Measurements from ENCODE around the gene RYR2. TPM values are rescaled to one million over a fixed set of nuclear protein-coding genes. Genes with fewer than 3 reads are reported as not detected.

Gene RYR2
- total and polyA plus RNA-seq, 2 of the 8 experiments (the other 6 are each of a cell fraction or from before 2014, with no cell fraction given), result 1.3 to 4.4 TPM

GRCh38 chr1:237247442-237247841 lies 205.5 kb downstream of the RYR2 start:
- H2BK120ac ChIP-seq (replicated peaks; ENCODE audit: low read depth, low read length), result no peak overlapping the region
- no peaks in the 10 kb centered on the region for H3K23me2 ChIP-seq (ENCODE audit: low read depth, low read length)
- no peaks in the 10 kb centered on the region for H4K20me1 ChIP-seq (replicated peaks in 1 of 2; ENCODE audit: control insufficient read depth in 1 of 2, insufficient read depth in 2 of 2, low read length in 2 of 2)
- H4K91ac ChIP-seq (replicated peaks; ENCODE audit: insufficient read length, low read length), result no peak overlapping the region
- H3K4me1 ChIP-seq (replicated peaks in 1 of 4; ENCODE audit: control insufficient read depth in 3 of 4, insufficient read depth in 4 of 4, low read length in 3 of 4), result peaks cover 0 to 2% (median 0%) of the 10 kb centered on the region in 4 experiments; a peak in 2 of 7 replicates
- H3K79me2 ChIP-seq (ENCODE audit: control insufficient read depth in 1 of 2, insufficient read depth in 2 of 2, low read length in 2 of 2), result no peaks in the 10 kb centered on the region
- no peak overlapping the region for H3K4ac ChIP-seq (replicated peaks; ENCODE audit: insufficient read length, low read depth, low read length)
- no peak overlapping the region for H3K23ac ChIP-seq (ENCODE audit: insufficient read length)
- H2AK5ac ChIP-seq (ENCODE audit: low read depth, low read length), result no peak overlapping the region
- H4K5ac ChIP-seq (ENCODE audit: insufficient read length, low read depth, low read length), result no peak overlapping the region
- no peak overlapping the region for H4K8ac ChIP-seq (ENCODE audit: extremely low read depth, insufficient read depth, low read length)
- ChIA-PET POLR2A (ENCODE audit: partially characterized antibody) (interaction anchor here (0.6 kb wide), 1 partner anchor 55 kb away, joined by 3 read pairs; no protein-coding TSS in a partner anchor), CTCF (ENCODE audit: partially characterized antibody) (interaction anchor here (1.0 kb wide), 1 partner anchor 14 kb away, joined by 3 read pairs; no protein-coding TSS in a partner anchor)
- no peak overlapping the region for H3K9ac ChIP-seq (replicated peaks in 1 of 4; ENCODE audit: extremely low read depth in 1 of 4, low read depth in 3 of 4, low read length in 3 of 4)
- DNase-seq (ENCODE audit: low read depth in 1 of 2, low spot score in 2 of 2) (no peak), FAIRE-seq (no peak)
- H3K27ac ChIP-seq (ENCODE audit: low read depth, low read length), result no peak overlapping the region
- H3K14ac ChIP-seq (ENCODE audit: insufficient read length), result no peak overlapping the region
- H3K4me3 ChIP-seq (ENCODE audit: extremely low read depth in 1 of 4, insufficient read depth in 2 of 4, low read depth in 3 of 4, low read length in 4 of 4), result no peak overlapping the region
- H2BK12ac ChIP-seq (ENCODE audit: low read depth, low read length), result no peak overlapping the region
- no peak overlapping the region for H2AFZ ChIP-seq (ENCODE audit: low read length)
- no peak overlapping the region; the same call in 1 of the 2 replicates for H3K18ac ChIP-seq (ENCODE audit: extremely low read depth, low read length)
- H3K27me3 ChIP-seq (replicated peaks in 1 of 4; ENCODE audit: control insufficient read depth in 3 of 4, extremely low read depth in 1 of 4, insufficient read depth in 3 of 4, low read length in 3 of 4), result no peaks in the 10 kb centered on the region
- no peaks in the 10 kb centered on the region for H3K36me3 ChIP-seq (ENCODE audit: control insufficient read depth in 2 of 4, insufficient read depth in 4 of 4, low read length in 3 of 4)
- H3K4me2 ChIP-seq (ENCODE audit: insufficient read depth in 1 of 2, low read depth in 2 of 2, low read length in 2 of 2), result 0 out of 4 replicates have a peak overlapping the region, but pooled peaks of 1 of the 2 experiments have one; percentile 12
- 0 out of 2 replicates have a peak overlapping the region, but pooled peaks have one; percentile 81 for H2BK15ac ChIP-seq (ENCODE audit: low read length)
- H3K56ac ChIP-seq (replicated peaks; ENCODE audit: insufficient read length, low read depth, low read length), result no peak overlapping the region
- no peaks in the 10 kb centered on the region for H3K9me3 ChIP-seq (ENCODE audit: insufficient read depth in 2 of 2, low read depth in 1 of 2, low read length in 1 of 2)
- H3K79me1 ChIP-seq (ENCODE audit: low read depth, low read length), result no peaks in the 10 kb centered on the region; the same call in 1 of the 2 replicates
- 0 out of 2 replicates have a peak overlapping the region, but pooled peaks have one; percentile 21 for H2BK20ac ChIP-seq (ENCODE audit: low read length)
- WGBS, 2 experiments (ENCODE audit: extremely low coverage in 1 of 2, insufficient coverage in 1 of 2, insufficient read length in 1 of 2, insufficient replicate concordance in 2 of 2, low coverage in 1 of 2, low lambda C conversion rate in 2 of 2, missing lambda C conversion rate in 1 of 2), result 87% methylated on average over 1 of the region's 1 CpG; no CpG with 5 or more reads in 1 of the 2 experiments
- H2BK5ac ChIP-seq (ENCODE audit: low read depth, low read length), result no peak overlapping the region
- no peak for TF ChIP-seq FOSL1 (IDR thresholded peaks at IDR 0.05; ENCODE audit: insufficient read depth, low read depth, low read length)
- TF ChIP-seq CEBPB (IDR thresholded peaks at IDR 0.05; ENCODE audit: low read depth, low read length), result no peak
- no peak for TF ChIP-seq SP4 (IDR thresholded peaks at IDR 0.05; ENCODE audit: low read length)
- TF ChIP-seq SIX5 (IDR thresholded peaks at IDR 0.05; ENCODE audit: low read depth, low read length), result no peak
- TF ChIP-seq EP300 (IDR thresholded peaks at IDR 0.05; ENCODE audit: borderline replicate concordance in 1 of 2, low read depth in 2 of 2, low read length in 2 of 2), result no peak
- TF ChIP-seq RFX5 (IDR thresholded peaks at IDR 0.05; ENCODE audit: borderline replicate concordance, low read depth, low read length), result no peak
- TF ChIP-seq USF2 (IDR thresholded peaks at IDR 0.05; ENCODE audit: low read length), result no peak
- no peak for TF ChIP-seq TBP (IDR thresholded peaks at IDR 0.05; ENCODE audit: low read depth, low read length)
- TF ChIP-seq TAF7 (optimal IDR thresholded peaks at IDR 0.05; ENCODE audit: borderline replicate concordance, low read depth, low read length), result no peak
- TF ChIP-seq GTF2F1 (IDR thresholded peaks at IDR 0.05; ENCODE audit: borderline replicate concordance, low read depth, low read length), result no peak
- TF ChIP-seq SIRT6 (IDR thresholded peaks at IDR 0.05; ENCODE audit: low read length), result no peak
- no peak for TF ChIP-seq RNF2 (IDR thresholded peaks at IDR 0.05; ENCODE audit: borderline replicate concordance, low read depth, low read length, missing control alignments, poor library complexity, severe bottlenecking)
- no peak for TF ChIP-seq RXRA (IDR thresholded peaks at IDR 0.05; ENCODE audit: insufficient read depth, low read depth, low read length)
